GM19023 (cell line): ENCODE data around the gene RPL35.
A peak's percentile ranks its signal among the peaks of the same experiment; 100 is the strongest.

Experiments
- ATAC-seq: cut with Tn5 transposase; IDR thresholded peaks from one replicate; pipeline ENCODE4 v1.9.1; 2021; ENCODE audit warnings: mild to moderate bottlenecking, moderate library complexity; ENCODE audit not compliant: unreplicated experiment

RPL35 gene

DNA sequence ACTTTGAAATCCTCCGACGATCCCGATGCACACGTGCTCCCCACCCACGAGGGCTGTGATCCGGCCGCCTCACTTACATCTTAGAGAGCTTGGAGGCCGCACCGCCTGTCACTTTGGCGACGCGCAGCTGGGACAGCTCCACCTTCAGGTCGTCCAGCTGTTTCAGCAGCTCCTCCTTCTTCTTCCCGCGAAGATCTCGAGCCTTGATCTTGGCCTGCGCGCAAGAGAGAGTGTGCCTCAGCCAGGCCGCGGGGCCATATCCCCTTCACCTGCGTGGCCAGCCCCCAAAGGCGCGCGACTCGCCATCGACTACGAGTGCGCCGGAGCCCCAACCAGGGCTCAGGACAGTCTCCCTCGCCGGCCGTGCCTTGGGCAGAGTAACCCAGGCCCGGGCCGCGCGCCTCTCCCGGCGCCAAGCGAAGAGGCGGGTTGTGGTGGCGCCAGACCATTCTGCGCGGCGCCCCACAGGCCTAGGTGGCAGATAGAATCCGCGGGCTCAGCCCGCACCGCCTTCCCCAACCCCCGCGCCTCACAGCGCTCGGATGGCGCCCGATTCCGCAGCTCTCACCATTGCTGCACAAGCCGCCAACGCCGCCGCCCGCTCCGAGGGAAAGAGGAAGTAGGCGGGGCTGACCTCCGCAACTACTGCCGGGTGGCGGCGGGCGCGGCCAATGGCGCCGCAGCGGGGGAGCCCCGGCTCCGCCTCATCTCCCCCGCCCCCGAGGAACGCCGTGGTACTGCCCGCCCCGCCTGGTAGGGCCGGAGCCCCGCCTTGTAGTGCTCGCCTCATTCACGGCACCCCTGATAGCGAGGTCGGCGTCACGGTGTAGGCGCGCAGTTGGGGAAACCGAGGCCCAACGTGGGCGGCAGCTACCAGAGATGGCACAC, at the start of gene RPL35, which contains the start of gene ARPC5L:
RPL35 (minus strand) TSS at position 616 of the 888 bp plus-strand sequence; CDS start at position 571, 45 bp downstream.
ARPC5L (plus strand) TSS at position 789 of the 888 bp plus-strand sequence. CDS start 7,161 bp downstream, outside the sequence.
- ATAC-seq, result peak; percentile 91

DNA sequence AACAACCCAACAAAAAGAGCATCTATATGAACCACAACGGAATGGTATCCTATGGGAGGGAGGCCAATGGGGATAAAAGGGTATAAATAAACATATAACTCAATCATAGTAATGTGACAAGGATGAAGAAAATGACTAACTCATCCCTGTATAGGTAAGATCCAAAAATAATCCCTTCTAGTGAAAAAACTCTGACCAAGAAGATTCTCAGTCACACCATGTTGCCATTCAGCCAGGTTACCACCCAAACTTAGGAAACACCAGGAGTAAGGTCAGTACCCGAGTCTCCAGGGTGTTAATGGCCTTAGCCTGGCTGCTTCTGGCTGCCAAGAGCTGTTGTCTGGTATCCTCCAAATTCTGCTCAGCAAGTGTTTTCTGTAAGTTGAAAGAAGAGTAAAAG, 46.3 kb upstream of the RPL35 start:
- ATAC-seq, result no peak

DNA sequence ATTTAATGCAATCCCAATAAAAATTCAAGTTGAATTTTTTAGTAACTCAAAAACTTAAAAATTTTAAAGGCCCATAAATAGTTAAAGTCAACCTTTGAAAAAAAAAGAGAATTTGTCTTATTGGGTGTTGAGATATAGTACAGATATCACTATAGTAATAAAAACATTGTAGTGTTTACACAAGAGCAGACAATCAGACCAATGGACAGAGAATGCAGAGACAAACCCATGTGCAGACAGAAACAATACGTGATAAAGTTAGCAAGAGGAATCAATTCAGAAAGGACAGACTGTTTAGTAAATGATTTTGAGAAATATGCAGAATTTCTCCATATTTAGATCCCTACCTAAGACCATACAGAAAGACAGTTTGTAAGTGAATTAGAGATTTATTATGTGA, 45.2 kb upstream of the RPL35 start:
- no peak for ATAC-seq

DNA sequence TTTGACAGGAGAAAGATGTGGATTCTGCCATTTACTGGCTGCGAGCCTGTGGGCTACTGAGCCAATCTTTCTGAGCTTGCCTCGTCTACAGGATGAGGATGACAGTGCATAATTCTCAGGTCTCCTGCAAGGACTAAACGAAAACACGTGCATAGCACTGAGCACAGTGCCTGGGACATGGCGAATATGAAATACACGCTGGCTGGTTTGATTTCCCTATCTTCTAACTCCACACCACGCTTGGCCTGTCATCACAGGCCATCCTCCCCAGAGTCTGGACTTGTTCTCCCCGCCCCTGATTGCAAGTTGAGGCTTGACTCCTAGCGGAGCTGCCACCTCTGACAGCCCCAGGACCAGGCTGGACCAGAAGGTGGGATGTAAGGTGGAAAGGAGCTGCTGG, 38.1 kb upstream of the RPL35 start:
- ATAC-seq, result no peak

DNA sequence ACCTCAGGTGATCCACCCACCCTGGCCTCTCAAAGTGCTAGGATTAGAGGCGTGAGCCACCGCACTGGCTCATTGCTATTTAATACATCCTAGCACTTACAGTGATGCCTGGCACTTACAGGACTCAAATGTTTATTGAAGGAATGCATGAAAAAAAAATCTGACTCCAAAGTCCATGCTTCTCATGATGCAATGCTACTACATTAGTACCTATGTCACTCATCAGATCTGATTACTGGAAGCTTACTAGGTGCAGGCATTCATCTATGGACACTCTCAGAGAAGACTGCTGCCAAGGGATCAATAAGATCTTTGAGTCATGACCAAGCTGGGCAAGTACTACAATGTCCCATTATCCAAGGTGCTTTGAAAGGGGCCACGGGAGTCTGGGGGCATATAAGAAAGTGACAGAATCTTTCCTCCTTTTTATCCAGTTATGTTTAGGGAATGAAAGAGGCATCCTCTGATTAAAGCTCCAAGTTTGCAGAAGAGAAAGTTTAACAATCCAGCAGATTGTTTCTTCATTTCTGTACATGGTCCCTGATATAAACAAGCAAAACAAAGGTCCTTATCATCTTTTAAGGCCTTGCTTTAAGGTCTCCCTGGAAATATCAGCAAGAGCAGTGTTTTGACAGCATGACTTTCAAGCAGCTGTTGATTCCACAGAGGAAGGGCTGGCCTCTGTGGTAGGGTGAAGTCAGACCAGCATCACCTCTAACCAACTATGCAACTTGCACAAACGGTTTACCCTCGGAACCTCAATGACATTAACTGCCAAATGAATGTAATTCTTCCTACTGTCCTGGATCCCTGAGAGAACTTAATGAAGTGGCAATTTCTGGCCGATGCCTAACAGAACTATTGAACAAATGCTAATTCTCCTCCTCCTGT, 36.1 kb upstream of the RPL35 start:
- ATAC-seq, result no peak

DNA sequence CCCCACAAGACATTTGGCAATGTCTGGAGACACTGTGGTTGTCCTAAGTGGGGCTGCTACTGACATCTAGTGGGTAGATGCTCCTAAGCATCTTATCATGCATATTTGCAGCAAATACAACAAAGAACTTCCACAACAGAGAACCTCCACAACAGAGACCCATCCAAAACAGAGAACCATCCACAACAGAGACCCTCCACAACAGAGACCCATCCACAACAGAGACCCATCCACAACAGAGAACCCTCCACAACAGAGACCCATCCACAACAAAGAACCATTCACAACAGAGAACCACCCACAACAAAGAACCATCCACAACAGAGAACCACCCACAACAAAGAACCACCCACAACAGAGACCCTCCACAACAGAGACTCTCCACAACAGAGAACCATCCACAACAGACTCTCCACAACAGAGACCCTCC, 33.0 kb upstream of the RPL35 start:
- no peak for ATAC-seq

DNA sequence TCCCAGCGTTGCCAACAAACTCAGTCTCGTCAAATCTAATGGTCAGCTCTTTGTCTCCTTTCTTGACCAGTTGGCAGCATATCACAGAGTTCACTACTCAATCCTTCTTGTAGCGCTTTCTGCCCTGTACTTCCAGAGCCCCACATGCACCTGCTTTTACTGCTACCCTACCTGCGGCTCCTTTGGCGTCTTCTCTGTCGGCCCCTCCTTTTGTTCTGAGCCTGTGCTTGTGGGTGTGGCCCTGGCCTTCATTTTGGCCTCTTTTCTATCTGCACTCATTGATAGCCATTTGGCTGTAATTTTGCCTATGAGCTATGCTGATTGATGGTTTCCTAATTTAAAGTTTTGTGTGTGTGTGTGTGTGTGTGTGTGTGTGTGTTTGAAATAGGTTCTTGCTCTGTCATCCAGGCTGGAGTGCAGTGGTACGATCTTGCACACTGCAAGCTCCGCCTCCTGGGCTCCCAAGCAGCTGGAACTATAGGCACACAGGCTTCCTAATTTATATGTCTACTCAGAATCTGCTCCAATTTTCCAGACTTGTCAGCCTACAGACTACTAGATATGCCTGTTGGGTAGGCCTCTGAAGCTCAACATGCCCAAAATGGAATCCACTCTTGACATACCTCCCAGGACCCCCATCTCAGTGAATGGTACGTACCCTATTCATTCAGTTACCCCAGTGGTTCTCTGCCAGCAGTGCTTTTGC, 32.4 kb upstream of the RPL35 start:
- no peak for ATAC-seq

DNA sequence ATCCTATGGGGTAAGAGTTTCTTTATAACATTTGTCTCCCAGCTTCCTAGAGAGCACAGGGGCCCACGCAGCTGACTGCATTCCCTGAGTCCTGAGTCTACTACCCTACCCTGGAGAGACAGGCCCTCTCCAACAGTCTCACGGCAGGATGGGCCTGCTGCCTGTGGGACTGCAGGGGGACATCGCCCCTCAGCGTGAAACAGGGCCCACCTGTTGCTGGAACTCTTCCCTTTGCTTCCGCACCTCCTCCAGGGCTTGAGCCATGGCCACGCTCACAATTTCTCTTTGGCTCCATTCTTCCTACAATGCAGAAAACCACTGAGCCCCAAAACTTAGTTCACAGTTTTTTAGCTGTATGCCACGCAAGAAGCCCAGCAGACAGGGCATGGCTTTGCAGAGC, 28.4 kb upstream of the RPL35 start:
- ATAC-seq, result no peak

DNA sequence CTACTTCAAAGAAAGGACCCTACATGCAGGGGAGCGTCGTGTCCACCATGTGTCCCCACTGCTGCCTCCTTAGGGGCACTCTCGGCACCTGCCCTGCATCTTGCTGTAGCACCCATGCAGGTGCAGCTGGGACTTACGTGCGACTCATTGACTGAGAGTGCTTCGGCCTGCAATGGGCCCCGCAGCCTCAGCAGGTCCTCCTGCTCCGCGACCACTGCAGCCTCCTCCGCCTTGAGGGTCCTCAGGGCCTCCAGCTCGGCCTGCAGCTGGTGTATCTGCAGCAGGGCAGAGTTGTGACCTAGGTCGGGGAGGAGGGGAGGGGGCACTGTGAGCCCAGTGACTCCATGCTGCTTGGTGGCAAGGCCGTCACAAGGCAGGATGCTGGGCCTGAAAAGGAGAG, 27.2 kb upstream of the RPL35 start:
- no peak for ATAC-seq

DNA sequence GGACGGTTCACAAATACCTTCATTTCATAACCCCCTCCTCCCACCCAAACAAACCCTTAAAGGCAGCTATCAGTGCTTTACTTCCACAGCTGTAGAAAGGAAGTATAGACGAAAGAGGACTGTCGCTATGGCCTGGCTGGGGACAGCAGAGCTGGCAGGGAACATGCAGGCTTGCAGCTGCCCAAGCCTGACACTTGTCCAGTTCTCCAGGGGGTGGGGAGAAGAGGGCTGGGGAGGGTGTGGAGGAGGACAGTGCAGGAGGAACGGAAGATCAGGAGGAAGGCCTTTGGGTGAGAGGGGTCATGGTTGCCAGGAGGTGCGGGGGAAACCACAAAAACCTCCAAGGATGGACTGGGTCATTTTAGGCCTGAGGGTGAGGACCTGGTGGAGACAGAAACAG, 26.1 kb upstream of the RPL35 start:
- no peak for ATAC-seq

DNA sequence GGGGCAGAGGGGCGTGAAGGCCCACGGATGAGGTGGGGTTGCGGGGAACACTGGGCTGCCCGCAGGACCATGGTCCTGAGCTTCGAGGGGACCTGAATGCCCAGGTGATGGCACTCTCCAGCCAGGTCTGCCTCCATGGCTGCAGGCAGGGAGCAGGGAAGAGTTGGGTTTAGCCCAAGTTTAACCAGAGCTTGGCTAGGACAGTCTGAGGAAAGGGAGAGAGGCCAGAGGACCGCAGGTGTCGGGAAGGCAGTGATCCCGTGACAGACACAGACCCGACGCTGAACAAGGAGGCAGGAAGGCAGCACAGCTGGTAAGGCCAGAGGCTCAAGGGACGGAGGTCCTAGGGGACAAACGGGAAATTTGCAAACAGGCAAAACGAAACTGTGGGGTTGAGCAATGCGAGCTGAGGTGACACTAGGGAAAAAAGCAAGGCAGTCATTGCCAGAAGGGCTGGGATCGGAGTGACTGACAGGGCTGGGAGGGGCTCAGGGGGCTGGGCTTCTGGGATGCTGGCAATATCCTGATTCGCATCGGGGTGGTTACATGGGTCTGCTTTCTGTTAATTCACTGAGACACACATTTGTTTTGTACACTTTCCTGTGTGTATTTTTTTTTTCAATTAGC, 25.2 kb upstream of the RPL35 start:
- no peak for ATAC-seq

DNA sequence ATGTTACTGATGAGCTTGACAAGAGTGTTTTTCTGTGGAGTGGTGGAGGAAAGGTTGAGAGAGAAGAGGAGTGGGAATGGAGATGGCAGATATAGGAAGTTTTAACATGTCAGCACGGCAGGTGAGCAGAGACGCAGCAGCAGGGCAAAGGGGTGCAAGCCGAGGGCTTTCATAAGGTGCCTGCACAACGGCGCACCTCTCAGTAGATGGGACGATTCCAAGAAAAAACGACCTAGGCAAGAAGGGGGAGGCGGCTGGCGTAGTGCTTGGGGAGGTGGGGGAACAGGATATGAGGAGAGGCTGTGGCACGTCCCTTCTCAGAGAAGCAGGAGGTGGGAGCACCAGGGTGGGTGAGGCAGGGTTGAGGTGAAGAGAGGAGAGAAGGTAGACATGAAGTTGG, 24.7 kb upstream of the RPL35 start:
- ATAC-seq, result no peak

DNA sequence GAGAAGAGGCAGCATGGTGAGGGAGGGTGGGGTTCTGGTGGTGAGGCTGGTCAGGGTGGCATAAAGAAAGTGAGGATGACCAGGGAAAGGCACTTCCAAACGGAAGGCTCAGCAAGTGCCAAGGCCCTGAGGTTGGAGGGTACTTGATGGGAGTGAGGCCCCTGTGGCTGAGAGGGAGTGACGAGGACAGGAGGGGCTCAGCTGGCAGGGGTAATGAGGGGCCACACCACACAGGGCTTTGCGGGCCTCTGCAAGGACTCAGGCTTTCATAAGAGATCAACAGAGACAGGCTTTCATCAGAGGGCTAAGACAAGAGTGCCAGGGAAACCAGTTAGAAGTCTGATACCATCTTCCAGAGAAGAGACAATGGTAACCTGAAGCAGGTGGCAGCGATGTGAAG, 23.8 kb upstream of the RPL35 start:
- no peak for ATAC-seq

DNA sequence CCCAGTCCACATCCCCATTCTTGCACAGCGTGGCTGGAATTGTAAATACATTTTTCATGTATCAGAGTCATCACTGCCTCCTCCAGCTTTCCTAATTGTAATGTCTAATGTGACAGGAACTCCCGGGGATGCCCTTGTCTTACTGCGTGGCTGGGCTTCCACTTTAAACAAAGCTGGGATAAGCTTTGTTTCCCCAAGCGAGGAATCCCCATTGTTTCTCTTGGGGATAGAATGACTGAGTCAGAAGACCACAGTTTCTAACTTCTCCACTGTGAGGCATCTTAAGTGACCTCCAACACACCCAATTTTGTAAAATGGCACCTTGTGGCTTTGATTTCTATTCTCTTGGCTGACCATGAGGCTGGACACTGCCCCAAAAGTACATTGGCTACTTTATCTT, 22.6 kb upstream of the RPL35 start:
- no peak for ATAC-seq

DNA sequence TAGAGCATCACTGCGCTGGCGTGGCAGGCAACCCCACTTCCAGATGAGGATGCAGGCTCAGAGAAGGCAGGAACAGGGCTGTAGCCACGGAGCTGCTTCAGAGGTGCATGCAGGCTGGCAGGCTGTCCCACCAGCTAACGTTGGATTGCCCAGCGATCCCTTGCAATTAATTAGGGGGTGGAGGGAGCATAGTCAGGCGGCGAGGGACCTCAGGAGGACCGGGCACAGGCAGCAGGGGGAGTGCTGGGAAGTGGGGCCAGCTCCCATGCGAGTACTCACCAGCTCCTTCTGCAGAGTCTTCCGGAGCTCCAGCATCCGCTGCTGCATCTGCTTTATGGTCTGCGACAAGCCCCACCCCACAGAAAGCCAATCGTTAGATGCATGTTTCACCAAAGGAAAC, 20.5 kb upstream of the RPL35 start:
- no peak for ATAC-seq

DNA sequence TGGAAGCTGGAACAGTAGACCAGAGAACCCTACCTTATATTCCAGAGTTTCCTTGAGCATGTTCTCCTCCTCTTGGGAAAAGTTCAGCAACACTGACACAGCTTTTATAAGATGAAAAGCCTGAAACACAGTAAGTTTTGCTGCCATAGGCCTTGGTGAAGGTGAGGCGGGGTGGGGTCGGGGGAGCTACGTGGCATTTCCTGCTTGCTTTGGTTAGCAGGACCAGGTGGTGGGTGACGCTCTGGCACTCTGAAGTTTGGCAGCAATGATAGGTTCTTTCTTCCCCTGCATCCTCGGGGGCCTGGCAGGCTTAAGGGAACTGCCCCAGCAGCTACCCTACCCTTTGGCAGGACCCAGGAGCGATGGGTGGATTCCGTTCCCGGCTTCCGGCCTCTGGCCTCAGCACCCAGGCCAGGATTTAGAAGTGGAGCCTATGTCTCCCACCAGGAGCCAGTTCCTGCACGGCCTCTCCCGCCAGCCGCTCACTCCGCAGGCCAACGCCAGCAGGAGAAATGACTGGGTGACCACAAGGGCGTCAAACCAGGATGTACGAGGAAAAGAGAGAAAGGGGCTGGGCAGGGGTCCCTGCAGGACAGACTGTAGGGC, 19.5 kb upstream of the RPL35 start:
- ATAC-seq, result no peak

DNA sequence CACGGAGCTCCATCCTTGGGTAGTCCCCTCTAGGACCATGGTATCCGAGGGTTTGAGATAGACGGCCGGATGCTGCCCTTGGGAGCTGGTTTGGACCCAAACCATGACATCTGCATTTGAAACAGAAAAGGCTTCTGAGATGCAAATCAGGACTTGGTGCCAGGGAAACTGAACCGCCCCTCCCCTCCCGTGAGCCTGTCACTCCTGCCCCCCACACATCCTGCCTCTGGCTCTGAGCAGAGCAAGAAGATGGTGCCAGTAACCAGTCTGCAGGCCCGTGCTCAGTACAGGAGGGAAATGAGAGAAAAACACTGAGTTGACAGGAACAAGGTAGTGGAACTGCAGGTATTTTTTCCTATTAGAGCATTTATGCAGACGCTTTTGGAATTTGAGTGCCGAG, 18.7 kb upstream of the RPL35 start:
- no peak for ATAC-seq

DNA sequence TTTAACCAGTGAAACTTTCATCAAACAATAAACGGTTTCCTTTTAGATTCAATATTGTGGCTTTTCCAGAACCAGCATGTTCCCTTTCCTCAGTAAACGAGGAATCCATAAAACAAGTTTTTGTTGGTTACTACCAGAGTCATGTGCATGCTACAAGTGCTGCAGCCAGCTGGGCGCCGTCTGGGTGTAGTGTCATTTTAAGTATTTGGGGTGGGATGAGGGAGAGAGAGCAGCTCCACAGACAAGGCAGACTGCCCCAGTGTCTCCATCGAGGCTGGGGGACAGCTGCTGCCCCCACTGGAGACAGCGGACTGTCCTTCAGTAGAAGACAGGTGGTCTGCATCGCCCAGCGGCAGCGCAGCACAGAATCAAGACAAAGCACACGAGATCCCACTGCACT, 17.5 kb upstream of the RPL35 start:
- ATAC-seq, result no peak

DNA sequence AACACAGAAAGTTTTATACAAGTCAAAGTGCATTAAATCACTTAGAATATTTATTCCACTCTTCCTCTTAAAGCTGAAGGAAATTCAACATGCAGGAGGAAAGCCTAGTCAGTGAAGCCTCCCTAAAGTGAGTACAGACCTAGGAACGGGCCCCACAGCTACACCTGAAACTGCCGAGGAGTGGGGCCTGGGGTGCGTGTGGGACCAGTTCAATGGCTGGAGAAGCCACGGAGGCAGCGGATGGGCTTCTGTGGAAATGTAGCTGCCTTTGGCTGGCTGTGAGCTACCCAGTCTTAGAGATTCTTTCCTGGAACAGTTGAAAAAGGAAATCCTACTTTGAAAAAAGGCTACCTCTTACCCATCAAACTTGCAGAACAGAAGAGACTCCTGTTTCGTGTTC, 16.8 kb upstream of the RPL35 start:
- ATAC-seq, result no peak

DNA sequence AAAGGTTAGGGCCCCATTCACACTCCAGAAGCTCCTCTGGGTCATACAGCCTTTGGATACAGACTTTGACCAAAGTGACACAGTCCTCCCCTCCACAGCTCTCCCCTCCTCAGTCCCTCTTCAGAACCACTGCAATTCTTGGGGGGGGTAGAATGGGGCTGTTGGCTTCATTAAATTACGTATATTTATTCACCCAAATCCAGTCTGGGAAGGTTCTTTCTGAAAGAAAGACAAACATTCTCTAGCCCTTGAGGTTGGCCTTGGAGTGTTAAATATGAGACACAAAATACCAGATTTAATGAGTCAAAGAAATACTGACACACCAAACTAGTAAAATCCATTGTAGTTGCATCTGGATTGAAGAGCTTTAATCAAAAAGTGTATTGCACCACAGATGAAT, 16.3 kb upstream of the RPL35 start:
- ATAC-seq, result no peak
